Measurements from ENCODE around the gene FAM149B1. TPM values are rescaled to one million over a fixed set of nuclear protein-coding genes. Genes with fewer than 3 reads are reported as not detected.

Gene FAM149B1
- total and polyA plus RNA-seq, 2 of the 13 experiments (the other 11 are each of a cell fraction or from before 2014, with no cell fraction given), result 9.3 to 16.8 TPM

DNA sequence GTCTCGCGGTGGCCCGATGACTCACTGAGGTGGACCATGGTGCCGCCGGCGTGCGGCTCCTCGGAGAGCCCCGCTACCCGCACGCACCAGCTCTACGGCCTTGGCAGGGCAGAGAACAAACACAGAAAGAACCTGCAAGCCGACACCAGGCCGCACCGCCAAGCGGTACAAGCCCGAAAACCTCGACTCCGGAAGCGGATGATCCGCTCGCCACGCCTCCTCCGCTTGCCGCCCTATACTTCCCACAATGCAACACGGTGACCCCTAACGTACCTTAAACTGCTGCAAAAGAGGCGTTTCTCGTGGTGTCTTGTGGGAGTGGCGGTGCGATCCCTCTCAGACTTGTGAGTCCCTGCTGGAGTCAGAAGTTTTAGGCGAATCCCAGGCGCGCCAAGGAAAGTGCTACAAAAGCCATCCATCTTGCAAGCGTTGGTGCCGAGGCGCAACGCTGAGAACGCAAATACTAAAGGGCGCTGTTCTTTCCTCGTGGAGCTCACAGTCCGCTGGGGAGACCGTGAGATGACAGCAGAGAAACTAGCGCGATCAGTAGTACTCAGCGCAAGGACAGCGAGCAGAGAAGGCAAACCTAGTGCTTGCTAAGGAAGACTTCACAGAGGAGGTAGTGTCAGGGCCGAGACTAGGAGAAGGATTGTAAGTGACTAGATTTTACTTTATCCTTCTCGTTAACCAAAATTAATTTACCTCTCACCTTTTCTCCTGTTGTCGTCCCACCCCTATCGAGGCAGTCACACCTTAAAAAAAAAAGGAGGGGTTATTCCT is 84.7 kb downstream of the FAM149B1 start, which contains the start of gene MRPS16 (continued):
- peak; percentile 55; the same call in 1 of the 2 replicates for TF ChIP-seq ZSCAN9 (CRISPR knock-in tag; IDR thresholded peaks at IDR 0.05; ENCODE audit: borderline replicate concordance)
- TF ChIP-seq CREM (IDR thresholded peaks at IDR 0.05), result peak; percentile 92
- no peak for TF ChIP-seq CREM (CRISPR knock-in tag; IDR thresholded peaks at IDR 0.05)
- TF ChIP-seq, protein P1, sequence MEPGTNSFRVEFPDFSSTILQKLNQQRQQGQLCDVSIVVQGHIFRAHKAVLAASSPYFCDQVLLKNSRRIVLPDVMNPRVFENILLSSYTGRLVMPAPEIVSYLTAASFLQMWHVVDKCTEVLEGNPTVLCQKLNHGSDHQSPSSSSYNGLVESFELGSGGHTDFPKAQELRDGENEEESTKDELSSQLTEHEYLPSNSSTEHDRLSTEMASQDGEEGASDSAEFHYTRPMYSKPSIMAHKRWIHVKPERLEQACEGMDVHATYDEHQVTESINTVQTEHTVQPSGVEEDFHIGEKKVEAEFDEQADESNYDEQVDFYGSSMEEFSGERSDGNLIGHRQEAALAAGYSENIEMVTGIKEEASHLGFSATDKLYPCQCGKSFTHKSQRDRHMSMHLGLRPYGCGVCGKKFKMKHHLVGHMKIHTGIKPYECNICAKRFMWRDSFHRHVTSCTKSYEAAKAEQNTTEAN (CRISPR knock-in tag; conservative IDR thresholded peaks at IDR 0.05), result no peak
- TF ChIP-seq GTF2F1 (IDR thresholded peaks at IDR 0.05; ENCODE audit: low read length), result no peak
- TF ChIP-seq, protein P2, sequence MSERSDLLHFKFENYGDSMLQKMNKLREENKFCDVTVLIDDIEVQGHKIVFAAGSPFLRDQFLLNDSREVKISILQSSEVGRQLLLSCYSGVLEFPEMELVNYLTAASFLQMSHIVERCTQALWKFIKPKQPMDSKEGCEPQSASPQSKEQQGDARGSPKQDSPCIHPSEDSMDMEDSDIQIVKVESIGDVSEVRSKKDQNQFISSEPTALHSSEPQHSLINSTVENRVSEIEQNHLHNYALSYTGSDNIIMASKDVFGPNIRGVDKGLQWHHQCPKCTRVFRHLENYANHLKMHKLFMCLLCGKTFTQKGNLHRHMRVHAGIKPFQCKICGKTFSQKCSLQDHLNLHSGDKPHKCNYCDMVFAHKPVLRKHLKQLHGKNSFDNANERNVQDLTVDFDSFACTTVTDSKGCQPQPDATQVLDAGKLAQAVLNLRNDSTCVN (CRISPR knock-in tag; IDR thresholded peaks at IDR 0.05; ENCODE audit: borderline replicate concordance), result peak; percentile 74; the same call in 1 of the 2 replicates
- TF ChIP-seq JDP2 (CRISPR knock-in tag; IDR thresholded peaks at IDR 0.05; ENCODE audit: borderline replicate concordance), result no peak
- TF ChIP-seq HCFC1 (IDR thresholded peaks at IDR 0.05; ENCODE audit: low read depth, low read length), result peak; percentile 63
- TF ChIP-seq, protein P3, sequence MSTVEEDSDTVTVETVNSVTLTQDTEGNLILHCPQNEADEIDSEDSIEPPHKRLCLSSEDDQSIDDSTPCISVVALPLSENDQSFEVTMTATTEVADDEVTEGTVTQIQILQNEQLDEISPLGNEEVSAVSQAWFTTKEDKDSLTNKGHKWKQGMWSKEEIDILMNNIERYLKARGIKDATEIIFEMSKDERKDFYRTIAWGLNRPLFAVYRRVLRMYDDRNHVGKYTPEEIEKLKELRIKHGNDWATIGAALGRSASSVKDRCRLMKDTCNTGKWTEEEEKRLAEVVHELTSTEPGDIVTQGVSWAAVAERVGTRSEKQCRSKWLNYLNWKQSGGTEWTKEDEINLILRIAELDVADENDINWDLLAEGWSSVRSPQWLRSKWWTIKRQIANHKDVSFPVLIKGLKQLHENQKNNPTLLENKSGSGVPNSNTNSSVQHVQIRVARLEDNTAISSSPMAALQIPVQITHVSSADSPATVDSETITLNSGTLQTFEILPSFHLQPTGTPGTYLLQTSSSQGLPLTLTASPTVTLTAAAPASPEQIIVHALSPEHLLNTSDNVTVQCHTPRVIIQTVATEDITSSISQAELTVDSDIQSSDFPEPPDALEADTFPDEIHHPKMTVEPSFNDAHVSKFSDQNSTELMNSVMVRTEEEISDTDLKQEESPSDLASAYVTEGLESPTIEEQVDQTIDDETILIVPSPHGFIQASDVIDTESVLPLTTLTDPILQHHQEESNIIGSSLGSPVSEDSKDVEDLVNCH (CRISPR knock-in tag; IDR thresholded peaks at IDR 0.05), result no peak; the same call in 1 of the 2 replicates
- TF ChIP-seq, protein P4, sequence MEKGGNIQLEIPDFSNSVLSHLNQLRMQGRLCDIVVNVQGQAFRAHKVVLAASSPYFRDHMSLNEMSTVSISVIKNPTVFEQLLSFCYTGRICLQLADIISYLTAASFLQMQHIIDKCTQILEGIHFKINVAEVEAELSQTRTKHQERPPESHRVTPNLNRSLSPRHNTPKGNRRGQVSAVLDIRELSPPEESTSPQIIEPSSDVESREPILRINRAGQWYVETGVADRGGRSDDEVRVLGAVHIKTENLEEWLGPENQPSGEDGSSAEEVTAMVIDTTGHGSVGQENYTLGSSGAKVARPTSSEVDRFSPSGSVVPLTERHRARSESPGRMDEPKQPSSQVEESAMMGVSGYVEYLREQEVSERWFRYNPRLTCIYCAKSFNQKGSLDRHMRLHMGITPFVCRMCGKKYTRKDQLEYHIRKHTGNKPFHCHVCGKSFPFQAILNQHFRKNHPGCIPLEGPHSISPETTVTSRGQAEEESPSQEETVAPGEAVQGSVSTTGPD (CRISPR knock-in tag; IDR thresholded peaks at IDR 0.05), result no peak
- TF ChIP-seq, protein P5, sequence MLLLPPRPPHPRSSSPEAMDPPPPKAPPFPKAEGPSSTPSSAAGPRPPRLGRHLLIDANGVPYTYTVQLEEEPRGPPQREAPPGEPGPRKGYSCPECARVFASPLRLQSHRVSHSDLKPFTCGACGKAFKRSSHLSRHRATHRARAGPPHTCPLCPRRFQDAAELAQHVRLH (CRISPR knock-in tag; IDR thresholded peaks at IDR 0.05; ENCODE audit: borderline replicate concordance, low read depth), result 0 out of 2 replicates have a peak, but pooled peaks have one; percentile 76
- no peak for TF ChIP-seq ZNF614 (CRISPR knock-in tag; IDR thresholded peaks at IDR 0.05; ENCODE audit: borderline replicate concordance)
- TF ChIP-seq SIX1 (CRISPR knock-in tag; IDR thresholded peaks at IDR 0.05; ENCODE audit: borderline replicate concordance), result peak; percentile 58; the same call in 1 of the 2 replicates
- TF ChIP-seq ZNF260 (CRISPR knock-in tag; IDR thresholded peaks at IDR 0.05; ENCODE audit: borderline replicate concordance, low read depth), result no peak
- 0 out of 2 replicates have a peak, but pooled peaks have one; percentile 19 for TF ChIP-seq MEIS2 (CRISPR knock-in tag; IDR thresholded peaks at IDR 0.05)
- TF ChIP-seq ZNF615 (CRISPR knock-in tag; IDR thresholded peaks at IDR 0.05; ENCODE audit: borderline replicate concordance), result no peak
- TF ChIP-seq, protein P6, sequence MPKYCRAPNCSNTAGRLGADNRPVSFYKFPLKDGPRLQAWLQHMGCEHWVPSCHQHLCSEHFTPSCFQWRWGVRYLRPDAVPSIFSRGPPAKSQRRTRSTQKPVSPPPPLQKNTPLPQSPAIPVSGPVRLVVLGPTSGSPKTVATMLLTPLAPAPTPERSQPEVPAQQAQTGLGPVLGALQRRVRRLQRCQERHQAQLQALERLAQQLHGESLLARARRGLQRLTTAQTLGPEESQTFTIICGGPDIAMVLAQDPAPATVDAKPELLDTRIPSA (CRISPR knock-in tag; IDR thresholded peaks at IDR 0.05; ENCODE audit: borderline replicate concordance), result peak; percentile 47; the same call in 1 of the 2 replicates
- TF ChIP-seq HES4 (CRISPR knock-in tag; IDR thresholded peaks at IDR 0.05; ENCODE audit: borderline replicate concordance), result peak; percentile 76; the same call in 1 of the 2 replicates
- no peak for TF ChIP-seq EHMT2 (IDR thresholded peaks at IDR 0.05; ENCODE audit: borderline replicate concordance, low read depth, low read length)
- TF ChIP-seq, protein P7, sequence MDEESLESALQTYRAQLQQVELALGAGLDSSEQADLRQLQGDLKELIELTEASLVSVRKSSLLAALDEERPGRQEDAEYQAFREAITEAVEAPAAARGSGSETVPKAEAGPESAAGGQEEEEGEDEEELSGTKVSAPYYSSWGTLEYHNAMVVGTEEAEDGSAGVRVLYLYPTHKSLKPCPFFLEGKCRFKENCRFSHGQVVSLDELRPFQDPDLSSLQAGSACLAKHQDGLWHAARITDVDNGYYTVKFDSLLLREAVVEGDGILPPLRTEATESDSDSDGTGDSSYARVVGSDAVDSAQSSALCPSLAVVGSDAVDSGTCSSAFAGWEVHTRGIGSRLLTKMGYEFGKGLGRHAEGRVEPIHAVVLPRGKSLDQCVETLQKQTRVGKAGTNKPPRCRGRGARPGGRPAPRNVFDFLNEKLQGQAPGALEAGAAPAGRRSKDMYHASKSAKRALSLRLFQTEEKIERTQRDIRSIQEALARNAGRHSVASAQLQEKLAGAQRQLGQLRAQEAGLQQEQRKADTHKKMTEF (CRISPR knock-in tag; IDR thresholded peaks at IDR 0.05), result peak; percentile 80

Measured in HepG2 (cell line).